Measurements from ENCODE around the gene GPC6. TPM values are rescaled to one million over a fixed set of nuclear protein-coding genes. Genes with fewer than 3 reads are reported as not detected.

GPC6 gene
- total RNA-seq, 1 experiment from 2014 or later, result not detected

- no TSS peak for BruUV-seq (replicated peaks)
- H3K27me3 Mint-ChIP-seq (ENCODE audit: unreplicated experiment), result no peaks in the 10 kb centered on the region
- H3K27ac Mint-ChIP-seq (ENCODE audit: unreplicated experiment), result no peak overlapping the region
- no peaks in the 10 kb centered on the region for H3K36me3 Mint-ChIP-seq (ENCODE audit: insufficient read depth, unreplicated experiment)
- H3K4me1 Mint-ChIP-seq (ENCODE audit: low read depth, unreplicated experiment), result no peaks in the 10 kb centered on the region
- TF ChIP-seq CTCF (IDR thresholded peaks at IDR 0.05; ENCODE audit: unreplicated experiment), result no peak
- intact Hi-C loops (cut with micrococcal nuclease; ENCODE audit: unreplicated experiment), result no loop called here
- no peaks in the 10 kb centered on the region for H3K9me3 Mint-ChIP-seq (ENCODE audit: low read depth, unreplicated experiment)
- DNase-seq, result no peak
- CTCF ChIA-PET, result no interaction called here
- H3K4me3 Mint-ChIP-seq (ENCODE audit: low read depth, unreplicated experiment), result no peak overlapping the region
These were observed 56.6 kb downstream of the GPC6 start for GRCh38 chr13:93283255-93283654.

DNA sequence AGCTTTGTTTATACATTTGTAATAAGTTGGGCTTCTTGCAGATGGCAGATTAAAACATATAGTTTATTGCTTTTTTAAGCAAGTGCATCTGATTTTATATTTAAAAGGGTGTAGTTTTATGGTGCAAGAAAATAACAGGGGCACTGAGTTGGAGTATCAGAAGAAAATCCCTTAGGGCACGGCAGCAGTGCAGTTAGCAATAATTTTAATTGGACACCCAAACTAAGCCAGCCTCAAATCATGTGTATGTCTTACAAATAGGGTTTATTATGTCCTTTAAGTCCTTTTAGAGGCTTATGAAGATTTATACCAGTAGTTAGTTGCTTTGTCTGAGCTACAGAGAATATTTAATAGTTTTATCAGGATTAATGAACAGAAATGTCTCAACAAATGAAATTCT lies 57.5 kb downstream of the GPC6 start:
- Mint-ChIP-seq H3K4me1 (ENCODE audit: low read depth, unreplicated experiment) (no peaks in the 10 kb centered on the region), H3K4me3 (ENCODE audit: low read depth, unreplicated experiment) (no peak overlapping the region), H3K9me3 (ENCODE audit: low read depth, unreplicated experiment) (no peaks in the 10 kb centered on the region), H3K27me3 (ENCODE audit: unreplicated experiment) (no peaks in the 10 kb centered on the region), H3K36me3 (ENCODE audit: insufficient read depth, unreplicated experiment) (no peaks in the 10 kb centered on the region), H3K27ac (ENCODE audit: unreplicated experiment) (no peak overlapping the region)
- intact Hi-C loops (cut with micrococcal nuclease; ENCODE audit: unreplicated experiment), result no loop called here
- BruUV-seq (replicated peaks), result no TSS peak
- CTCF ChIA-PET, result no interaction called here
- no peak for TF ChIP-seq CTCF (IDR thresholded peaks at IDR 0.05; ENCODE audit: unreplicated experiment)
- DNase-seq, result no peak

DNA sequence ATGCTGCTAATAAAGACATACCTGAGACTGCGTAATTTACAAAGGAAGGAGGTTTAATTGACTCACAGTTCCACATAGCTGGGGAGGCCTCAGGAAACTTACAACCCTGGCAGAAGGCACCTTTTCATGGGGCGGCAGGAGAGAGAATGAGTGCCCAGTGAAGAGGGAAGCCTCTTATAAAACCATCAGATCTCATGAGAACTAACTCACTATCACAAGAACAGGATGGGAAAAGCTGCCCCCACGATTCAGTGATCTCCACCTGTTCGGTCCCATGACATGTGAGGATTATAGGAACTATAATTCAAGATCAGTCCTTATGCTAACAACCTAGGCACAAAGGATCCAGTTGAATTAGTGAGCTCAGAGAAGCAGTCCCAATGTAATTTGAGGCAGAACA lies 59.4 kb downstream of the GPC6 start:
- Mint-ChIP-seq H3K4me3 (ENCODE audit: low read depth, unreplicated experiment) (no peak overlapping the region), H3K4me1 (ENCODE audit: low read depth, unreplicated experiment) (no peaks in the 10 kb centered on the region), H3K9me3 (ENCODE audit: low read depth, unreplicated experiment) (no peaks in the 10 kb centered on the region), H3K27ac (ENCODE audit: unreplicated experiment) (no peak overlapping the region), H3K36me3 (ENCODE audit: insufficient read depth, unreplicated experiment) (no peaks in the 10 kb centered on the region), H3K27me3 (ENCODE audit: unreplicated experiment) (no peaks in the 10 kb centered on the region)
- CTCF ChIA-PET, result no interaction called here
- no peak for TF ChIP-seq CTCF (IDR thresholded peaks at IDR 0.05; ENCODE audit: unreplicated experiment)
- no peak for DNase-seq
- no TSS peak for BruUV-seq (replicated peaks)
- intact Hi-C loops (cut with micrococcal nuclease; ENCODE audit: unreplicated experiment), result no loop called here

GRCh38 chr13:93289053-93289452 lies 62.4 kb downstream of the GPC6 start:
- intact Hi-C loops (cut with micrococcal nuclease; ENCODE audit: unreplicated experiment), result no loop called here
- Mint-ChIP-seq H3K9me3 (ENCODE audit: low read depth, unreplicated experiment) (no peaks in the 10 kb centered on the region), H3K36me3 (ENCODE audit: insufficient read depth, unreplicated experiment) (no peaks in the 10 kb centered on the region), H3K27me3 (ENCODE audit: unreplicated experiment) (no peaks in the 10 kb centered on the region), H3K4me3 (ENCODE audit: low read depth, unreplicated experiment) (no peak overlapping the region), H3K27ac (ENCODE audit: unreplicated experiment) (no peak overlapping the region), H3K4me1 (ENCODE audit: low read depth, unreplicated experiment) (no peaks in the 10 kb centered on the region)
- CTCF ChIA-PET, result no interaction called here
- no peak for TF ChIP-seq CTCF (IDR thresholded peaks at IDR 0.05; ENCODE audit: unreplicated experiment)
- DNase-seq, result no peak
- no TSS peak for BruUV-seq (replicated peaks)

DNA sequence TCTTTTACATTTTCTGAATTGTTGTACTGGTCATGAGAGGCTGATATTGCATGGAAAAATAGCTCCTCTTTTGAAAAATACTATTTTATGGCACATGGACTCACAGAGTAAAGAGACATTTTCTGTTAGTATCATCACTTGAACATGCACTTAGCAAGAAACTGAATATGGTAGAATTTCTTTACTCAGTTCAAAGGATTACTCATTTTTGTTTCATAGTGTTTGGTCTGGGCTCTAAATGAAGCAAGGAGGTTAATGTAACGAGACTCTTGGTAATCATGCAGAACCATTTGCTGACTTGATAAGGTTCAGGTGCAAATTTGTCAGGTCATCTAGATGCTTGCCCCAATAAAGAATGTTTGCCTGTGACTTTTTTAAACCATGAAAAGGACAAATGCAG lies 63.2 kb downstream of the GPC6 start:
- Mint-ChIP-seq H3K27ac (ENCODE audit: unreplicated experiment) (no peak overlapping the region), H3K4me1 (ENCODE audit: low read depth, unreplicated experiment) (no peaks in the 10 kb centered on the region), H3K27me3 (ENCODE audit: unreplicated experiment) (no peaks in the 10 kb centered on the region), H3K36me3 (ENCODE audit: insufficient read depth, unreplicated experiment) (no peaks in the 10 kb centered on the region), H3K9me3 (ENCODE audit: low read depth, unreplicated experiment) (no peaks in the 10 kb centered on the region), H3K4me3 (ENCODE audit: low read depth, unreplicated experiment) (no peak overlapping the region)
- BruUV-seq (replicated peaks), result no TSS peak
- CTCF ChIA-PET, result no interaction called here
- TF ChIP-seq CTCF (IDR thresholded peaks at IDR 0.05; ENCODE audit: unreplicated experiment), result no peak
- intact Hi-C loops (cut with micrococcal nuclease; ENCODE audit: unreplicated experiment), result no loop called here
- DNase-seq, result no peak

Measured in Calu3 (cell line).